Epithelial cell of proximal tubule (primary cell): Measurements from ENCODE around the gene FN3K. TPM values are rescaled to one million over a fixed set of nuclear protein-coding genes. Genes with fewer than 3 reads are reported as not detected.
"Not testable (repeated sequence)": the region's sequence is repeated elsewhere in the genome, so short reads cannot be mapped to it uniquely, and the experiment has no call there.

Experiments used
- DNase-seq: peaks from one replicate; pipeline ENCODE4 v3.0.0-alpha.2; 2011; ENCODE audit warnings: low read depth
- H3K4me3 ChIP-seq: 2 replicates; pipeline ENCODE4 v1.5.1; 2011; ENCODE audit warnings: low read depth, mild to moderate bottlenecking, low read length
- total RNA-seq: library from RNA; depleted of rRNA; stranded (reverse); fragments of >200 nt; gene quantifications from 2 replicates; pipeline ENCODE4 v1.2.3, GENCODE V29; 2015
- TF ChIP-seq, protein P1 (sequence below): conservative IDR thresholded peaks from 2 replicates; pipeline ENCODE4 v1.5.1; 2012; ENCODE audit warnings: low read depth, mild to moderate bottlenecking, low read length

The FN3K gene
- total RNA-seq, 1 donor from 2014 or later: 0.69 TPM

- no peak for DNase-seq
- TF ChIP-seq, protein P1, sequence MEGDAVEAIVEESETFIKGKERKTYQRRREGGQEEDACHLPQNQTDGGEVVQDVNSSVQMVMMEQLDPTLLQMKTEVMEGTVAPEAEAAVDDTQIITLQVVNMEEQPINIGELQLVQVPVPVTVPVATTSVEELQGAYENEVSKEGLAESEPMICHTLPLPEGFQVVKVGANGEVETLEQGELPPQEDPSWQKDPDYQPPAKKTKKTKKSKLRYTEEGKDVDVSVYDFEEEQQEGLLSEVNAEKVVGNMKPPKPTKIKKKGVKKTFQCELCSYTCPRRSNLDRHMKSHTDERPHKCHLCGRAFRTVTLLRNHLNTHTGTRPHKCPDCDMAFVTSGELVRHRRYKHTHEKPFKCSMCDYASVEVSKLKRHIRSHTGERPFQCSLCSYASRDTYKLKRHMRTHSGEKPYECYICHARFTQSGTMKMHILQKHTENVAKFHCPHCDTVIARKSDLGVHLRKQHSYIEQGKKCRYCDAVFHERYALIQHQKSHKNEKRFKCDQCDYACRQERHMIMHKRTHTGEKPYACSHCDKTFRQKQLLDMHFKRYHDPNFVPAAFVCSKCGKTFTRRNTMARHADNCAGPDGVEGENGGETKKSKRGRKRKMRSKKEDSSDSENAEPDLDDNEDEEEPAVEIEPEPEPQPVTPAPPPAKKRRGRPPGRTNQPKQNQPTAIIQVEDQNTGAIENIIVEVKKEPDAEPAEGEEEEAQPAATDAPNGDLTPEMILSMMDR: no peak
- no peak overlapping the region for H3K4me3 ChIP-seq
Observed at GRCh38 chr17:82780195-82780594, 44.8 kb downstream of the FN3K start.

- TF ChIP-seq, protein P1: no peak
- H3K4me3 ChIP-seq: no peak overlapping the region
- DNase-seq: no peak
Observed at GRCh38 chr17:82780971-82781893, 45.8 kb downstream of the FN3K start.

DNA sequence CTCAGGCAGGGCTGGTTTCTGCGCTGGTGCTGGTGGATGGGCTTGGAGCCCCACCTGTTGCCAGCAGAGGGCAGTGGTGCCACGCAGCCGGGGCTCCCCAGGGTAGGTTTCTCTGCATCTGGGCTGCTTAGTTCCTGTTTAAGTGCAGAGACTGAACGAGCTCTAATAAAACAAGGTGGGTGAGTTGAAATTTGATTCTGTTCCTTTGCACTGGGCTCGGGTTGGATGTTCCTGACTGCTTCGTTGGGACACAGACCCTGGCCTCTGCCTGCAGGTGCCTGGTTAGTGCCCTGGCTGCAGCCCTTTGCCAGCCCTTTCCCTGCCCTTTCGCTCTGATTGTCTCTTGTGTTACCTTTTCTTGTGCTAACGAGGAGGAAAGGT is 46.5 kb downstream of the FN3K start:
- no peak overlapping the region for H3K4me3 ChIP-seq
- TF ChIP-seq, protein P1: peak; percentile 99
- no peak for DNase-seq

DNA sequence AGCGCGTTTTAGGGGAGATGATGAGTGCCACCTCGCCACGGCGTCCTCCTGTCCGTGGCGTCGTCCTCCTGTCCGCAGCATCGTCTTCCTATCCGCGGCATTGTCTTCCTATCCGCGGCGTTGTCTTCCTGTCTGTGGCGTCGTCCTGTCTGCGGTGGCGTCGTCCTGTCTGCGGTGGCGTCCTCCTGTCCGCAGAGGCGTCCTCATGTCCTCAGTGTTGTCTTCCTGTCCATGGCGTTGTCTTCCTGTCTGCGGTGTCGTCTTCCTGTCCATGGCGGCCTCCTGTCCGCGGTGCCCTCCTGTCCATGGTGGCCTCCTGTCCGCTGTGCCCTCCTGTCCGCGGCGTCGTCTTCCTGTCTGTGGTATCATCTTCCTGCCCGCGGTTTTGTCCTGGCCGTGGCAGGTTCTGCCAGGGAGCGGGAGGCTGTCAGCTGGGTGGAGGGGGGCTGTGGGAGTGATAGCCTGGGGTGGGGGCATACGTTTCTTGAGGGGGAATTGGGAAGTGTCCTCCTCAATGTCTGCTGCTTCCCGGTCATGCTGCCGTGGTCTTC is 47.3 kb downstream of the FN3K start:
- TF ChIP-seq, protein P1: no peak
- DNase-seq: no peak
- H3K4me3 ChIP-seq: no peak overlapping the region

- no peak for DNase-seq
- TF ChIP-seq, protein P1: no peak
- H3K4me3 ChIP-seq: no peak overlapping the region
Observed at GRCh38 chr17:82783498-82783897, 48.1 kb downstream of the FN3K start.

DNA sequence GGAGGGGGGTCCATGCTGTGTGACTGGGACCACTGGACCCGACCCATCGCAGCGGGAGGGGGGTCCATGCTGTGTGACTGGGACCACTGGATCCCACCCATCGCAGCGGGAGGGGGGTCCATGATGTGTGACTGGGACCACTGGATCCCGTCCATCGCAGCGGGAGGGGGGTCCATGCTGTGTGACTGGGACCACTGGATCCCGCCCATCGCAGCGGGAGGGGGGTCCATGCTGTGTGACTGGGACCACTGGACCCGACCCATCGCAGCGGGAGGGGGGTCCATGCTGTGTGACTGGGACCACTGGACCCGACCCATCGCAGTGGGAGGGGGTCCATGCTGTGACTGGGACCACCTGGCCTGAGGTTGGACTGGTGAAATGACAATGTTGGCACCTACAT is 50.2 kb downstream of the FN3K start:
- DNase-seq, H3K4me3 ChIP-seq: not testable (repeated sequence)

GRCh38 chr17:82786427-82786826 is 51.0 kb downstream of the FN3K start:
- DNase-seq: no peak
- TF ChIP-seq, protein P1: no peak
- no peak overlapping the region for H3K4me3 ChIP-seq
